Breast epithelium (tissue), 4 donors: ENCODE measurements around the gene BICD1. TPM values are rescaled to one million over a fixed set of nuclear protein-coding genes. Genes with fewer than 3 reads are reported as not detected.

Experiments used
- DNase-seq, 2 donors: peaks; one replicate each; pipeline ENCODE4 v3.0.0-alpha.2; 2019; ENCODE audit warnings: low spot score in 2 of 2
- H3K27ac ChIP-seq, 2 donors: fragments of 200-600 bp; sonication (generic) in 1 of 2; one replicate each; pipeline ENCODE4 v1.5.1; 2016 to 2019; ENCODE audit warnings: mild to moderate bottlenecking in 1 of 2
- H3K27me3 ChIP-seq, 2 donors: fragments of 200-600 bp; sonication (generic) in 1 of 2; one replicate each; pipeline versions ENCODE4 v1.5.1 to v1.6.0; 2017 to 2019; ENCODE audit warnings: control low read depth in 1 of 2, mild to moderate bottlenecking in 1 of 2
- H3K36me3 ChIP-seq: fragments of 200-600 bp; one replicate; pipeline ENCODE4 v1.5.1; 2019
- H3K4me1 ChIP-seq, 2 donors: fragments of 200-600 bp; sonication (generic); one replicate each; pipeline ENCODE4 v1.5.1; 2016 to 2019; ENCODE audit warnings: control low read depth in 1 of 2
- H3K4me3 ChIP-seq, 3 donors: fragments of 200-600 bp; sonication (generic); 1 replicate in 2 of 3; 2 replicates in 1 of 3; pipeline ENCODE4 v1.5.1; 2016 to 2019; ENCODE audit warnings: mild to moderate bottlenecking in 3 of 3, moderate library complexity in 2 of 3
- H3K9me3 ChIP-seq, 2 donors: fragments of 200-600 bp; sonication (generic) in 1 of 2; one replicate each; pipeline ENCODE4 v1.5.1; 2016 to 2019; ENCODE audit warnings: control low read depth in 1 of 2
- CTCF ChIP-seq, 3 donors: fragments of 450-650 bp; IDR thresholded peaks; one replicate each; pipeline ENCODE4 v1.5.1; 2016 to 2017; ENCODE audit warnings: antibody characterized with exemption in 3 of 3, mild to moderate bottlenecking in 3 of 3, moderate library complexity in 3 of 3
- POLR2A ChIP-seq: fragments of 450-650 bp; IDR thresholded peaks from one replicate; pipeline ENCODE4 v1.6.1; 2016; ENCODE audit warnings: antibody characterized with exemption, mild to moderate bottlenecking, moderate library complexity
- POLR2AphosphoS5 ChIP-seq, 3 donors: sonication (generic); formaldehyde crosslinking; IDR thresholded peaks; one replicate each; pipeline ENCODE4 v1.6.1; 2017; ENCODE audit warnings: antibody characterized with exemption in 3 of 3
- intact Hi-C: fragments of 100-400 bp; cut with DNase I; formaldehyde crosslinking; loops from one replicate; pipeline ENCODE4 v1.15.1; 2023; ENCODE audit warnings: low total_unique reads
- total RNA-seq, 3 donors: library from RNA; depleted of rRNA; stranded (reverse); fragments of >200 nt; gene quantifications; one replicate each; pipeline ENCODE4 v1.1.0, GENCODE V29; 2016

BICD1 gene
- total RNA-seq, 3 donors from 2014 or later = 7.2 to 31.5 (median 18.4) TPM

- Histone ChIP-seq H3K27me3 (no peaks in the 10 kb centered on the region), H3K4me1 (no peaks in the 10 kb centered on the region), H3K27ac (no peak overlapping the region), H3K4me3 (no peak overlapping the region), H3K36me3 (no peaks in the 10 kb centered on the region), H3K9me3 (no peaks in the 10 kb centered on the region)
- TF ChIP-seq POLR2AphosphoS5 (IDR thresholded peaks at IDR 0.05) = no peak
- TF ChIP-seq CTCF (IDR thresholded peaks at IDR 0.05) = no peak
- no peak for TF ChIP-seq POLR2A
- DNase-seq = no peak
- intact Hi-C loops = no loop called here
These were observed 260.1 kb downstream of the BICD1 start for GRCh38 chr12:32366714-32367113.

- Histone ChIP-seq H3K4me1 (no peaks in the 10 kb centered on the region), H3K4me3 (no peak overlapping the region), H3K36me3 (no peaks in the 10 kb centered on the region), H3K27ac (no peak overlapping the region), H3K27me3 (no peaks in the 10 kb centered on the region), H3K9me3 (no peaks in the 10 kb centered on the region)
- no peak for DNase-seq
- intact Hi-C loops = no loop called here
- TF ChIP-seq POLR2AphosphoS5 (IDR thresholded peaks at IDR 0.05) (no peak), POLR2A (no peak), CTCF (IDR thresholded peaks at IDR 0.05) (no peak)
These were observed 260.7 kb downstream of the BICD1 start for GRCh38 chr12:32367381-32367780.

- no peak for TF ChIP-seq POLR2A
- no peak for TF ChIP-seq POLR2AphosphoS5 (IDR thresholded peaks at IDR 0.05)
- no peak for TF ChIP-seq CTCF (IDR thresholded peaks at IDR 0.05)
- H3K27me3 ChIP-seq = no peaks in the 10 kb centered on the region
- no peak for DNase-seq
- H3K4me3 ChIP-seq = no peak overlapping the region
- no peaks in the 10 kb centered on the region for H3K36me3 ChIP-seq
- H3K4me1 ChIP-seq = no peaks in the 10 kb centered on the region
- H3K27ac ChIP-seq = no peak overlapping the region
- intact Hi-C loops = no loop called here
- no peaks in the 10 kb centered on the region for H3K9me3 ChIP-seq
These were observed 262.6 kb downstream of the BICD1 start for GRCh38 chr12:32369202-32369601.

- Histone ChIP-seq H3K4me3 (no peak overlapping the region), H3K27ac (no peak overlapping the region), H3K4me1 (no peaks in the 10 kb centered on the region), H3K27me3 (no peaks in the 10 kb centered on the region), H3K9me3 (no peaks in the 10 kb centered on the region), H3K36me3 (no peaks in the 10 kb centered on the region)
- no peak for DNase-seq
- no peak for TF ChIP-seq POLR2AphosphoS5 (IDR thresholded peaks at IDR 0.05)
- TF ChIP-seq POLR2A = no peak
- TF ChIP-seq CTCF (IDR thresholded peaks at IDR 0.05) = no peak
- intact Hi-C loops = no loop called here
These were observed 270.9 kb downstream of the BICD1 start for GRCh38 chr12:32377344-32378055.

- no peaks in the 10 kb centered on the region for H3K27me3 ChIP-seq
- H3K36me3 ChIP-seq = no peaks in the 10 kb centered on the region
- intact Hi-C loops = no loop called here
- H3K4me3 ChIP-seq = no peak overlapping the region
- H3K4me1 ChIP-seq = no peaks in the 10 kb centered on the region
- H3K9me3 ChIP-seq = no peaks in the 10 kb centered on the region
- TF ChIP-seq CTCF (IDR thresholded peaks at IDR 0.05) = no peak
- no peak for TF ChIP-seq POLR2AphosphoS5 (IDR thresholded peaks at IDR 0.05)
- TF ChIP-seq POLR2A = no peak
- H3K27ac ChIP-seq = no peak overlapping the region
- DNase-seq = no peak
These were observed 272.6 kb downstream of the BICD1 start for GRCh38 chr12:32379213-32379612.
